NCI-H187 (cell line): Measurements from ENCODE around the gene DVL3.

ENCODE experiments used
- DNase-seq, 2 experiments: peaks; one replicate each; lab custom pipeline; 2025; lab: John Stamatoyannopoulos, UW

The DVL3 gene

DNA sequence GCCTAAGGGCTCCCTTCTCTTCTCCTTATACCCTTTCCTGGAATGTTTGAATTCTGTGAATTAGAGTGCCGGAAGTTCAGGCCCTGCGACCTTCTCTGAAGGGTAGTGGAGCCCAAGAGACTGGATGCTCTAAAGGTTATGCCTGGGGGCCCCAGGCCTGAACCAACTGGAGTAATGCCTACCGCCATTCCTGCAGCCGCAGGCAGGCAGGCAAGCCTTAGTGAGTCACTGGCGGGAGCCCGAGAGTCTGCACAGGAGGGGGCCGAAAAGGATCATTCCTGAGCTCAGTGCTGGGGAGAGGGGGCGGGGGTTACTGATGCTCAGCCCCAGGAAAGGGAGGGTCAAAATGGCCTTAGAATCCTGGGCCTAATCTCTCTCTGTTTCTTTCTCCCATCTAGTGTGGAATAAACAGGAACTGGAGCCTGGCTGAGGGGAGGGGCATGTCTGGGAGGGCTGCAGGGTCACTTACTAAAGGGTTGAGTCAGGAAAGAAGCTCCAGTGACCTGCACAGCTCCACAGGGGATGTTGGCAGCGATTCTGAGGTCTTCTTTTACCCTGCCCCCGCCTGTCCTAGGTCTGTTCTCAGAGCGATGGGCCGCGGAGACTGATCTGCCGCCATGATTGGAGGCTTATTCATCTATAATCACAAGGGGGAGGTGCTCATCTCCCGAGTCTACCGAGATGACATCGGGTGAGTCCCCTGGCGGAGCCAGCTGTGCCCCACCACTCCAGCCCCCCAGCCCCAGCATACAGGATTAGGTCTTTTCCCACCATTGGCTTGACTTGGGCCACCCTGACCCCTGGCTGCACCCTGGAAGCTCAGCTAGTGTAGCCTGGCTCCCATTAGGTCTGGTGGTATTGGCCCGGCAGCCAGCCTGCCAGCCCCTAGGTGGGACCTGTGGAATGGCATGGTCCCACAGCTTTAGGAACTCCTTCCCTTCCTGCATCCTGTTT lies 21.5 kb downstream of the DVL3 start:
- DNase-seq: no peak

DNA sequence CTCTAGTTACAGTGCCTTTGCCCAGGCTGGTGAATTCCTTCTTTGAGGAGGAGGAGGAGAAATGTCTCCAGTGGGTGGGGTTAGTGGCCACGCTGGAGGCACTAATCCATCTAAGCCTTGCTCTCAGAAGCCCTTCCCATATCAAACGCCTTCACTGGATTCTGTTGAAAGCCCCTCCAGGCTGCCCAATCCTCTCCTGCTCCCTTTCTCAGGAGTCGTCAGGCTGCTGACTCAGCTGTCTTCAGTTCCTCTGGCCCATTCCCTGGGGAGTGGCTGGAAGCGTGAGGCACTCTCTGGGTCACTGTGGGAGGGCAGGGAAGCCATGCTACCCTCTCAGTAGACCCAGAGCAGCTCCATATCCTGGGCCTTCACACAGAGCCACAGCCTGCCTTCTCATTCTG lies 22.2 kb downstream of the DVL3 start:
- DNase-seq: no peak

DNA sequence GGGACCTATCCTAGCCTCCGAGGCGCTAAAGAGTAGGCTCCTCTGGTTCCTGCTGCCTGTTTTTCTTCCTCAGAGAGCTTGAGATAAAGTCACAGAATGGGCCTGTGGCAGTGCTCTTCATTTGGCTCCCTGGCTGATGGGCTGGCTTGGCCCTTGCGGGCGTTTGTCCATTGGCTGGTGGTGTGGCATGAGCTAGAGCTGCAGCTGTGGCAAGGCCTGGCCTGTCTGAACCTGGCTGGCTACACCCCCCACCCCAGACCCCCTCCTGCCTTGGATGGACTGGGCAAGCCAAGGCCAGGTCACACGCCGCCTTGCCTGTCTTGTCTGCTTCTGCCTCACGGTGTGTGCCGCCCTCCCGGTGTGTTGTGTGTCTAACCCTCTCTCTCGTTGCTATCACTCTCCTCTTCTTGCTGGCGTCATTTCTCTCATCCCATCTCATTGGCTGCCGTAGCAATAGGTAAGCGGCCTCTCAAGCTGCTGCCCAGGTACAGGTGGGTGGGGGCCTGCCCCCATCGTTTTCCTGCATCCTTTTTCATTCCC lies 22.7 kb downstream of the DVL3 start:
- no peak for DNase-seq

DNA sequence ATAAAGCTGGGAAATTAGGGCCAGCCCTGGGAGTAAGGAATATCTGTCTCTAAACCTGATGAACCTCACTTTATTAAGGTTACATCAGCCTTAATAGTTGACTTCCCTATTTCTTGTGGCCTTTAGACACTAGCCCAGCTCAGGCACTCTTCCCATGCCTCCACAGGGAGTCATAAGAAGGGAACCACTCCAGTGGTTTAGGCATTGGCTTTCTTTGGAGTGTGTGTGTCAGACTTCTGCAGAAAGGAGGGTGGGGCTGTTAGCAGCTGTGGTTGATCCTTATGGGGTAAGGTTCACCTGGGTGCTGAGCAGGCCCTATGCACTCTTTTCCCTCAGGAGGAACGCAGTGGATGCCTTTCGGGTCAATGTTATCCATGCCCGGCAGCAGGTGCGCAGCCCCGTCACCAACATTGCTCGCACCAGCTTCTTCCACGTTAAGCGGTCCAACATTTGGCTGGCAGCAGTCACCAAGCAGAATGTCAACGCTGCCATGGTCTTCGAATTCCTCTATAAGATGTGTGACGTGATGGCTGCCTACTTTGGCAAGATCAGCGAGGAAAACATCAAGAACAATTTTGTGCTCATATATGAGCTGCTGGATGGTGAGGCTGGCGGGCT lies 23.5 kb downstream of the DVL3 start:
- DNase-seq: no peak

DNA sequence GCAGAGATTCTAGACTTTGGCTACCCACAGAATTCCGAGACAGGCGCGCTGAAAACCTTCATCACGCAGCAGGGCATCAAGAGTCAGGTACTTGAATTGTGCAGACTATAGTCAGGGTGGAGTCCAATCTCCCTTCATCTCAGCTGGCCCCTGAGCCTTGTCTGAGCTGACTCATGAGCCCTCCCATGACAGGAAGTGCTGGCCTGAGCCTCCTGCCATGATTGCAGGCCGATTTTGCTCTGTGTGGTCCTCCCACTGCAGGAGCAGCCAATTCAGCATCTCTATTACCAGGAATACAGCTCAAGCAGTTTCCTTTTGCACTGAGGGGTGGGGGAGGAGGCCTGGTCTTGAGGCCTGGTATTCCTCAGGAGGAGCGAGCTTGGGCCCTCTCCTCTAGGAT lies 25.0 kb downstream of the DVL3 start:
- DNase-seq: no peak

DNA sequence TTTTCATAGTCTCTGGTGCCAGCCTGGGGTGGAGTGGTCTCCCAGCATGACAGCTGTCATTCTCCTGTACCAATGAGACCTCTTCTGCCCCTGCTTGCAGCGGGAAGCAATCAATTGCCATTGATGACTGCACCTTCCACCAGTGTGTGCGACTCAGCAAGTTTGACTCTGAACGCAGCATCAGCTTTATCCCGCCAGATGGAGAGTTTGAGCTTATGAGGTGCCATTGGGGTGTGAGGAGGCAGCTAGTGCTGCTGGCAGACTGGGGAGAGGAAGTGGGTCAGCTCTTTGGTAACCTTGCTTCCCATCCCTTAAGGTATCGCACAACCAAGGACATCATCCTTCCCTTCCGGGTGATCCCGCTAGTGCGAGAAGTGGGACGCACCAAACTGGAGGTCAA lies 26.4 kb downstream of the DVL3 start:
- no peak for DNase-seq

DNA sequence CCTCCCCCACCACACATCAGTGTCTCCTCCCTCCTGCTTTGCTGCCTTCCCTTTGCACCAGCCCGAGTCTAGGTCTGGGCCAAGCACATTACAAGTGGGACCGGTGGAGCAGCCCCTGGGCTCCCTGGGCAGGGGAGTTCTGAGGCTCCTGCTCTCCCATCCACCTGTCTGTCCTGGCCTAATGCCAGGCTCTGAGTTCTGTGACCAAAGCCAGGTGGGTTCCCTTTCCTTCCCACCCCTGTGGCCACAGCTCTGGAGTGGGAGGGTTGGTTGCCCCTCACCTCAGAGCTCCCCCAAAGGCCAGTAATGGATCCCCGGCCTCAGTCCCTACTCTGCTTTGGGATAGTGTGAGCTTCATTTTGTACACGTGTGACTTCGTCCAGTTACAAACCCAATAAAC lies 28.5 kb downstream of the DVL3 start:
- no peak for DNase-seq

DNA sequence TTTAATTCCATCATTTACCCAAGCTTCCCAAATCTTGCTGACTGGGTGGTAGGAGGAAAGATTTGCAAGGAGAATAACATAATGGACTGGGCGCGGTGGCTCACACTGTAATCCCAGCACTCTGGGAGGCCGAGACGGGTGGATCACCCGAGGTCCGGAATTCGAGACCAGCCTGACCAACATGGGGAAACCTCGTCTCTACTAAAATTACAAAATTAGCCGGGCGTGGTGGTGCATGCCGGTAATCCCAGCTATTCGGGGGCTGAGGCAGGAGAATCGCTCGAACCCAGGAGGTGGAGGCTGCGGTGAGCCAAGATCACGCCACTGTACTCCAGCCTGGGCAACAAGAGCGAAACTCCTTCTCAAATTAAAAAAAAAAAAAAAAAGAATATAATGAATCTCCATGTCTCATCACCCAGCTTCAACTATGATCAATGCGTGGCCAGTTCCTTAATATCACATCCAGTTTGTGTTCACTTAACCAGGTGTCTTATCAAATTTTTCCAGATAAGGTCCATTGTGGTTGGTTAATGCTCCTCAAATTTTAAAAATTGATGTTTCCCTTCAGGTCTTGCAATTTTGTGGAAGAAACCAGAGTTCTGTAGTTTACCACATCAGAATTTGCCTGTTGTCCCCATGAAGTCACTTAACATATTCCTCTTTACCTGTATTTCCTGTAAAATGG lies 29.5 kb downstream of the DVL3 start:
- DNase-seq: no peak

DNA sequence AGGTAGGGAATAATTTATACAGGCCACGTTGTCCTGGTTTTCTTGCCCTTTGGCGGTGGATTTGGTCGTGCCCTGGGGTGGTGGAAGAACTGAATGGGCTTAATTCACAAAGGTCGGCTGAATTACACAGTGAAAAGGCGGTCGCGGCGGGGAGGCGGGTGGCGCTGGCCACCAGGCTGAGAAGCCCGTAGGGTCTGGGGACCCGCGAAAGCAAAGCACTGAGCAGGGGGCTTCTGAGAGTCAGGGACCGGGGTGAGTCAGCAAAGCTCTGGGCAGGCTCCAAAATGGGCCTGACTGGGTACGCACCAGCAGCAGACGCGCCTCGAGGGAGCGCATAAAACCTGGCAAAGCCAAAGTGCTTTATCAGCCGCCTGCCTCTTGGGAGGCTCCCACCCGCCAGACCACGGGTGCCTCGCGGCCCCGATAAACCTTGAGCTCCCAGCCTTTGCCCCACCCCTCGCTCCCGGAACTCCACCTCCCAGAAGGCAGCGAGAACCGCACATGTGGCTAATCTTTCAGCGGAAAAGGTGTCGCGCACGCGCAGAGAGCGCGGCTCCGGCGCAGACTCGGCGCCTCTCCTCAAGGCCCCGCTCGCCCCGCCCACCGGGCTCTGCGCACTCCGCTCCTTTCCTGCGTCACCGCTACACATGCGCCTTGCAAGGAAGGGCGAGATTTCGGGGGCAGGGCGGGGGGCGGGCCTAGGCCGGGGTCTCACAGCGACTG lies 30.4 kb downstream of the DVL3 start:
- peak; percentile 96 to 98 for DNase-seq

DNA sequence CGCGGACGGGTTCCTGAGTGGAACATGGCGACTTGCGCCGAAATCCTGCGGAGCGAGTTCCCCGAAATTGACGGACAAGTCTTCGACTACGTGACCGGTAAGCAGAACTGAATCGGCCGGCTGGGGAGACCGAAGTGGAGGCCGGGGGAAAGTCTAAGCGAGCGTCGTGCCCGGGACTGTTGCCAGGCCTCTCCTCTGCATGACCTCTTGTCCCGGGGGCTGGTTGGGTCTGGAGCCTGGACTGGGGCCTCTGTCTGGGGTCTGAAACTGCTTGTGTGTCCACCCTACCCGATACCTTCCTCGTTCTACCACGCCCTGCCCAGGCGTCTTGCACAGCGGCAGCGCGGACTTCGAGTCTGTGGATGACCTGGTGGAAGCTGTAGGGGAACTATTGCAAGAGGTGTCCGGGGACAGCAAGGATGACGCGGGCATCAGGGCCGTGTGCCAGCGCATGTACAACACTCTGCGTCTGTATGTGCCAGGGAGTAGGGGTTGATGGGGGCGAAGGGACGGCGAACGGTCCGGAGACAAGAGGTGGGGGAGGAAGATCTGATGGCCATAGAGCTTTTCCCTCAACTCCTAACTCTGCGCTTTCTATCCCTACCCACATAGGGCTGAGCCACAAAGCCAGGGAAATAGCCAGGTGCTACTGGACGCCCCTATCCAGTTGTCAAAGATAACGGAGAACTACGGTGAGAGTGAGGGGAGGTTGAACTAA lies 31.2 kb downstream of the DVL3 start, which contains the start of gene ABCF3:
Gene ABCF3 (plus strand): TSS at position 16 of the 718 bp plus-strand sequence. CDS start 9 bp downstream, at position 25.
- DNase-seq: no peak

DNA sequence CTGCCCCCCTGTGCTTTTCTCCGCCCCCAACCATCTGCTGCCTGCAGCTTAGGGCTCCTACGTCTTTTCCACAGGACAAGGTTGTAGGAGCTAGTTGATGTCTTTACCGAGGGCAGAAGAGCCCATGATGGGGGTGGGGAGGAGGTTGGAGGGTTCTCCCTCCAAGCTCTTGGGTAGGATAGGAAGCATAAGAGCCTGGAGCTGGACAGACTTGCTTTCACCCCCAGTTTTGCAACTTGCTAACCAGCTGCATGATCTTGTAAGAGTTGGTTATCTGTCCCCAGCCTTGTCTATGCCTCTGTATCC lies 31.7 kb downstream of the DVL3 start:
- DNase-seq: no peak

DNA sequence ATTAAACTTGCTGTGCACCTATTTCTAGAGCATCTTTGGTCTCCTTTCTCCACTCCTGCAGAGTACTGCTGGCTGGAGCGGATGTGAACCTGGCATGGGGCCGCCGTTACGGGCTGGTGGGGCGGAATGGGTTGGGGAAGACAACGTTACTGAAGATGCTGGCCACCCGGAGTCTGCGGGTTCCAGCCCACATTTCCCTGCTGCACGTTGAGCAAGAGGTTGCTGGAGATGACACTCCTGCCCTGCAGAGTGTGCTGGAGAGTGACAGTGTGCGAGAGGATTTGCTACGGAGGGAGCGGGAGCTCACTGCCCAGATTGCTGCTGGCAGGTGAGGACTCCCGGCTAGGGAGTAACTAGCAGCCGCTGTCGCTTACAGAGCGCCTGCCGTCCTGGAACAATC lies 32.9 kb downstream of the DVL3 start:
- DNase-seq: no peak

DNA sequence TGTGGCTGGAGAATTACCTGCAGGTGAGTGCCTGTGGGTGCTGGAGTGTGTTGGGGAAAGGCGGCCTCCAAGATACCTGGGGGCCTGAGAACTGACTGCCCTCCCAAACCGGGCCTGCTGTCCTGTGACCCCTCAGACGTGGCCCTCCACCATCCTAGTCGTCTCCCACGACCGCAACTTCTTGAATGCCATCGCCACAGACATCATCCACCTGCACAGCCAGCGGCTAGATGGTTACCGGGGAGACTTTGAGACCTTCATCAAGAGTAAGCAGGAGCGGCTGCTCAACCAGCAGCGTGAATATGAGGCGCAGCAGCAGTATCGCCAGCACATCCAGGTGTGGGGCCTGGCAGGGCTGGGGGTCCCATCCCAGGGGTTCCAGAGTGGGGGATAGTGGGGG lies 34.2 kb downstream of the DVL3 start:
- DNase-seq: no peak

DNA sequence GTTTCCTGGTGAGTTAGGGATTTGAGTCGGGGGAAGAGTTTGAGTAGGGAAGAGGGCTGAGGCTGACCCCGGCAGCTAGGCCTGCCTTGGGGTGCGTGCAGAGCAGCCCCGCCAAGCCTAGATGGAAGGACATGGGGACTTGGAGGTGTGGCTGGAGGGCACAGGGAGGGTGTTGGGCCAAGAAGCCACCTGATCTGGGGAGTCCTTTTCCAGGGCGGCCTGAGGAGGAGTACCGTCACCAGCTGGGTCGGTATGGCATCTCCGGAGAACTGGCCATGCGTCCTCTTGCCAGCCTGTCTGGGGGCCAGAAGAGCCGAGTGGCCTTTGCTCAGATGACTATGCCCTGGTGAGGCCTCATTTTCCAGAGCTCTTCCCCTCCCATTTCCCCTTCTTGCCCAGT lies 37.7 kb downstream of the DVL3 start:
- DNase-seq: no peak

DNA sequence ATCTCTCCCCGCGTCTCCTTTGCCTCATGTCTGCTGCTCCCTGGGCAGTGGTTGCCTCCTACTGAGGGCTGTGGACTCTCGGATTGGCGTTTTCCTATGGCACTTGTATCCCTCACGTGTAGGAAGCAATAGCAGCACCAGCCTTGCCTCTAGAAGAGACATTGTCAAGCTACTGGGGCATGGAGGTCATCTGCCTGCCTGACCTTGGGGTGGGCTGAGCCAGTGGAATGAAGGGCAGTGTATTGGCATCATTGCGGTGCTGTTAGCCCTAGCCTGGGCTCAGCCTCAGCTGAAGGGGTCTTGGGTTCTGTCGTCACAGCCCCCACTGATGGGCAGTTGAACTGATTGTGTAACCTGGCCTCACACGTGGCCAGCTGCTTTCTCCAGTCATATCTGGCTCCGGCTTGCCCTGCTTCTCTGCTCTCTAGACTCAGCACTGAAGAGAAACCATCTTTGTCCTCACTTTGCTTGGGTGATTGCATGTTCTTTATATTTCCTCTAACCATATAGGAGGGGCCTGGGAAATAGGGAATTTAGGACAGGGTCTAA lies 38.9 kb downstream of the DVL3 start:
- DNase-seq: no peak

DNA sequence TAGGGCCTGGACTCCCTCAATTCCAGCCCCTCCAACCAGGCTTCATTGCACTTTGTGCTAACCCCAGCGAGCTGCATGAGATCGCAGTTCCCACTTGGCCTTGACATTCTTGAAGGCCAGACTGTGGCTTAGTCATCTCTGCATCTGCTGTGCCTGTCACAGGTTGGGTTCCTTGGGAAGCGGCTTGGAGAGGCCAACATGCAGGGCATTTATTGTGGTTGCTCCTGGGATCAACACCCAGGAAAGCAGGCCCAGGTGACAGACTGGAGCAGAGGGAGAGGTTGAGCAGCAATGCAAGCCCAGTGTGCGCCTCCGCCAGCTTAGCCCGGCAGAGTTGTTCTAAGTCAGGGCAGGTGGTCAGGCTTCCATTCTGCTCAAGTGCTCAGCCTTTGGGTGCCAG lies 41.4 kb downstream of the DVL3 start:
- DNase-seq: no peak

DNA sequence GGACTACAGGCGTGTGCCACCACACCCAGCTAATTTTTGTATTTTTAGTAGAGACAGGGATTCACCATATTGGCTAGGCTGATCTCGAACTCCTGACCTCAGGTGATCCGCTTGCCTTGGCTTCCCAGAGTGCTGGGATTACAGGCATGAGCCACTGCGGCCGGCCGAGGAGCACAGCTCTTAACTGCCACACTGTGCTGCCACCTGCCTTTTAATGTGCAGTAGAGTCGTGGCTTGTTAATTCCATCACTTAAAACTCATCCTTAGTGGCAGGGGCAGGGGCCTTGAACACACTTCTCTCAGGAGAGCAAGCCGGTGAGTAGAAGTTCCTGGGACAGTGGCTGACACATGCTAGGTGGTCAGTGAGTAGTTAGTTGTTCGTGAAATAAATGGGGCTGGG lies 43.3 kb downstream of the DVL3 start:
- no peak for DNase-seq

DNA sequence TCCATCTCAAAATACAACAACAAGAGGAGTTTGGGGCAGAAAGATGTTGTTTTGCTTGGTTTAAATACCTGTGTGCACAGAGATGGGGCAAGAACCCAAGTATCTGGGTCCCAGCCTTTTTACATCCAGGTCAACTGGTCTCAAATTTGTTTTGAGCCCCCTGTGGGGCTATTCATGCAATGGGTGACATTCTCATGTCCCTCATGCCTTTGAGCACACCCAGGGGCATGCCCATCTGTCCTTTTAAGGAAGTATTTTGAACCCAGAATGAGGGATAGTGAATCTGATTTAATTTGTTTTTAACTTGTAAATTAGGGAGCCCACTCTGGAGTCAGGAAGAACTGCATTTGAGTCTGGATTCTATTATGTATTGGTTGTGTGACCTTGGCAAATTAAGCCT lies 45.6 kb downstream of the DVL3 start:
- DNase-seq: no peak

DNA sequence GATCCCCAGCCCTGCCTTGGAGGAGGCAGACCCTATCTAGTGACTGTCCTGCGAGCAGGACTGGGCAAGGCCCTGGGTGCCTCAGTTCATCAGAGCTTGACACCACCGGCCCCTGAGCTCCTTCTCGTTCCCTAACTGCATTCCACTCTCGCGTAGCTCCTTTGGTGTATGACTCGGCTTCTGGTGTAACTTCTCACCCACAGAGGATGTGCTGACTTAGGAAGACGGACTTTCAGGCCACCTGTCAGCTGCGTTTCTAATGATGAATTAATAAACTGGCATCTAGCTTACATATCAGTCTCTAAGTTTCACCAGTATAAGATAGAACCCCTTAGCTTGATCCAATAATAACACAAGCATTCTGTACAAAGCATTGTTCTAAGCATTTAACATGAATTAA lies 48.3 kb downstream of the DVL3 start:
- DNase-seq: no peak

DNA sequence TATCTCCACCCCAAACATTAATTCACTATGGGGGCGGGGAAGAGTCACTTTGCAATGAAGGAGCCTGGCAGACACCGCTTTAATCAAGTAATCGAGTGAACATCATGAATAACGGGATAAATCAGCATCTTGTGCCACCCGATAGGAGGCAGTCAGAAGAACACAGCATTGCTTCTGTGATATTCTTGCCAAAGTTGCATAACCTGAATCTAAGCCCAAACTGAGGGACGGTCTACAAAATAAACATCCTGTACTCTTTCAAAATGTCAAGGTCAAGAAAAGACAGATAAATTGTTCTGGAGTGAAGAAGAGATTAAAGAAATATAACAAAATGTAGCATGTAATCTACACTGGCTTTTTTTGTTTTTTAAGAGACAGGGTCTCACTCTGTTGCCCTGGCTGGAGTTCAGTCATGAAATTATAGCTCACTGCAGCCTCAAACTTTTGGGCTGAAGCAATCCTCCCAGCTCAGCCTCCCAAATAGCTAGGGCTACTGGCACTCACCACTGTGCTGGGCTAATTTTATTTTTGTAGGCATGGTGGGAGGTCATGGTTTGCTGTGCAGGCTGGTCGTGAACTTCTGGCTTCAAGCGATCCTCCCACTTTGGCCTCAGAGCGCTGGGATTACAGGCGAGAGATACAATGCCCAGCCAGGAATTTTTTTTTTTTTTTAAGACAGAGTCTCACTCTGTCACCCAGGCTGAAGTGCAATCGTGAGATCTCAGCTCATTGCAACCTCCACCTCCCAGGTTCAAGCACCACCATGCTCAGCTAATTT lies 54.2 kb downstream of the DVL3 start:
- DNase-seq: no peak
